HEK293 (cell line): ENCODE results near the gene CHST2.

Experiments used
- GLIS1 ChIP-seq: fragments of 450-650 bp; formaldehyde crosslinking; IDR thresholded peaks from 2 replicates; pipeline ENCODE4 v1.5.1; 2016; ENCODE audit warnings: missing biosample characterization, missing genetic modification characterization
- SP2 ChIP-seq: fragments of 450-650 bp; formaldehyde crosslinking; IDR thresholded peaks from 2 replicates; pipeline ENCODE4 v1.5.1; 2016; ENCODE audit warnings: missing biosample characterization, missing genetic modification characterization
- ZBTB8A ChIP-seq: fragments of 450-650 bp; formaldehyde crosslinking; IDR thresholded peaks from 2 replicates; pipeline ENCODE4 v1.5.1; 2016; ENCODE audit warnings: missing biosample characterization, missing genetic modification characterization
- ZNF10 ChIP-seq: fragments of 450-650 bp; formaldehyde crosslinking; IDR thresholded peaks from 2 replicates; pipeline ENCODE4 v1.5.1; 2017; ENCODE audit warnings: missing biosample characterization, missing genetic modification characterization
- ZNF140 ChIP-seq: fragments of 450-650 bp; formaldehyde crosslinking; IDR thresholded peaks from 2 replicates; pipeline ENCODE4 v1.5.1; 2016; ENCODE audit warnings: missing biosample characterization, missing genetic modification characterization
- ZNF19 ChIP-seq: fragments of 450-650 bp; formaldehyde crosslinking; IDR thresholded peaks from 2 replicates; pipeline ENCODE4; 2016; ENCODE audit warnings: missing biosample characterization, missing genetic modification characterization, low read depth
- ZNF2 ChIP-seq: fragments of 450-650 bp; formaldehyde crosslinking; IDR thresholded peaks from 2 replicates; pipeline ENCODE4 v1.5.1; 2016; ENCODE audit warnings: missing biosample characterization, missing genetic modification characterization
- ZNF274 ChIP-seq, 2 experiments: fragments of 200-500 bp in 1 of 2; fragments of 450-650 bp in 1 of 2; sonication (Bioruptor generic) in 1 of 2; formaldehyde crosslinking in 1 of 2; IDR thresholded peaks; 2 replicates each; pipeline versions ENCODE4 v1.5.1 to v1.6.1; 2014 to 2016; ENCODE audit warnings: borderline replicate concordance in 1 of 2, inconsistent platforms in 1 of 2, low read length in 1 of 2, missing biosample characterization in 1 of 2, missing genetic modification characterization in 1 of 2
- ZNF354C ChIP-seq: fragments of 450-650 bp; formaldehyde crosslinking; IDR thresholded peaks from 2 replicates; pipeline ENCODE4 v1.5.1; 2016; ENCODE audit warnings: missing biosample characterization, missing genetic modification characterization, low read depth, borderline replicate concordance
- ZNF37A ChIP-seq: fragments of 450-650 bp; IDR thresholded peaks from 2 replicates; pipeline ENCODE4 v1.5.1; 2018; ENCODE audit warnings: missing biosample characterization, missing genetic modification characterization
- ZNF416 ChIP-seq: fragments of 450-650 bp; formaldehyde crosslinking; IDR thresholded peaks from 2 replicates; pipeline ENCODE4 v1.5.1; 2016; ENCODE audit warnings: missing biosample characterization, missing genetic modification characterization
- ZNF658 ChIP-seq: fragments of 450-650 bp; formaldehyde crosslinking; IDR thresholded peaks from 2 replicates; pipeline ENCODE4; 2016; ENCODE audit warnings: missing biosample characterization, missing genetic modification characterization
- ZNF792 ChIP-seq: fragments of 450-650 bp; formaldehyde crosslinking; IDR thresholded peaks from 2 replicates; pipeline ENCODE4 v1.5.1; 2016; ENCODE audit warnings: missing biosample characterization, missing genetic modification characterization
- ZSCAN30 ChIP-seq: fragments of 450-650 bp; IDR thresholded peaks from 2 replicates; pipeline ENCODE4 v1.5.1; 2018; ENCODE audit warnings: missing biosample characterization, mild to moderate bottlenecking, missing genetic modification characterization, moderate library complexity
- TF ChIP-seq, protein P1 (sequence below): fragments of 450-650 bp; formaldehyde crosslinking; conservative IDR thresholded peaks from 2 replicates; pipeline ENCODE4 v1.5.1; 2016; ENCODE audit warnings: low read depth, missing biosample characterization, missing genetic modification characterization
- TF ChIP-seq, protein P2 (sequence below): fragments of 450-650 bp; IDR thresholded peaks from 2 replicates; pipeline ENCODE4 v1.5.1; 2018; ENCODE audit warnings: missing biosample characterization, mild to moderate bottlenecking, missing genetic modification characterization
- TF ChIP-seq, protein P3 (sequence below): fragments of 450-650 bp; formaldehyde crosslinking; IDR thresholded peaks from 2 replicates; pipeline ENCODE4 v1.5.1; 2016; ENCODE audit warnings: missing biosample characterization, missing genetic modification characterization
- TF ChIP-seq, protein P4 (sequence below): fragments of 450-650 bp; formaldehyde crosslinking; IDR thresholded peaks from 2 replicates; pipeline ENCODE4 v1.5.1; 2016; ENCODE audit warnings: missing biosample characterization, missing genetic modification characterization
- TF ChIP-seq, protein P5 (sequence below): fragments of 450-650 bp; formaldehyde crosslinking; IDR thresholded peaks from 2 replicates; pipeline ENCODE4 v1.5.1; 2016; ENCODE audit warnings: missing biosample characterization, missing genetic modification characterization, borderline replicate concordance
- TF ChIP-seq, protein P6 (sequence below): fragments of 450-650 bp; formaldehyde crosslinking; optimal IDR thresholded peaks from 2 replicates; pipeline ENCODE3; 2016; ENCODE audit warnings: missing biosample characterization, mild to moderate bottlenecking, missing genetic modification characterization
- TF ChIP-seq, protein P7 (sequence below): fragments of 450-650 bp; formaldehyde crosslinking; IDR thresholded peaks from 2 replicates; pipeline ENCODE4 v1.5.1; 2016; ENCODE audit warnings: missing biosample characterization, missing genetic modification characterization
- TF ChIP-seq, protein P8 (sequence below): fragments of 450-650 bp; formaldehyde crosslinking; IDR thresholded peaks from 2 replicates; pipeline ENCODE4 v1.5.1; 2017; ENCODE audit warnings: missing biosample characterization, missing genetic modification characterization

The CHST2 gene

DNA sequence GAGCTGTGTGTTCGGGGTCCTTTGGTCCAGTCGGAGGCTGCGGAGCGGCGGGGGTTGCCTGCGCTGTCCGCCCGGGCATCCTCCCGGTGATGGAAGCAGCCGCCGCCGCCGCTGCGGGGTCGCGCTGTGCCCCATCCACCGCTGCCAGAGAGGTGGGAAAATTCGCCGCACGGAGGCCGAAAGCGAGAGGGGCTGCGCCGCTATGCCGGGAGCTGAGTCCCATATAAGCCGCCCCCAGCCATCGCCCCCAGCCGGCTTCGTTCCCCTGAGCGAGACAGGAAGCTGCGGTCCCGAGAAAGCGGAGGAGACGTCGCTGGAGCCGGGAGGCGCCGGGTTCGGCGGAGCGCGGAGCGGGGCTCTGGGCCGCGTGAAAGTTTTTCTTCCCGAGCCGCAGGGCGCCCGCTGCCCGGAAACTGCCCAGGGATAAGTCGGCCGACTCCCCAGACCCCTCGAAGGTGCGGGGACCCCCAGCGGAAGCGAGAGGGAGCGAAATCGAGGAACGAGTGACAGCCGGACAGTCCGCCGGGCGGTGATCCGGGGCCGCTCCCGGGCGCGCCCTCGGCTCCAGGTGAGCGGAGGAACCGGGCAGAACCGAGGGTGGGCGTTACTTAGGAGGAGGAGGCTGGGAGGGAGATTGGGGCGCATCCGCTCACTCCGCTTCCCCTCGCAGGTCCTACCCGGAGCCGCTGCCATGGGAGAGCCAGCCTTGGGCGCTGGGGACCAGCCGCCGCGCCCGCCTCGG lies 574 bp downstream of the CHST2 start (continued):
- TF ChIP-seq, protein P1, sequence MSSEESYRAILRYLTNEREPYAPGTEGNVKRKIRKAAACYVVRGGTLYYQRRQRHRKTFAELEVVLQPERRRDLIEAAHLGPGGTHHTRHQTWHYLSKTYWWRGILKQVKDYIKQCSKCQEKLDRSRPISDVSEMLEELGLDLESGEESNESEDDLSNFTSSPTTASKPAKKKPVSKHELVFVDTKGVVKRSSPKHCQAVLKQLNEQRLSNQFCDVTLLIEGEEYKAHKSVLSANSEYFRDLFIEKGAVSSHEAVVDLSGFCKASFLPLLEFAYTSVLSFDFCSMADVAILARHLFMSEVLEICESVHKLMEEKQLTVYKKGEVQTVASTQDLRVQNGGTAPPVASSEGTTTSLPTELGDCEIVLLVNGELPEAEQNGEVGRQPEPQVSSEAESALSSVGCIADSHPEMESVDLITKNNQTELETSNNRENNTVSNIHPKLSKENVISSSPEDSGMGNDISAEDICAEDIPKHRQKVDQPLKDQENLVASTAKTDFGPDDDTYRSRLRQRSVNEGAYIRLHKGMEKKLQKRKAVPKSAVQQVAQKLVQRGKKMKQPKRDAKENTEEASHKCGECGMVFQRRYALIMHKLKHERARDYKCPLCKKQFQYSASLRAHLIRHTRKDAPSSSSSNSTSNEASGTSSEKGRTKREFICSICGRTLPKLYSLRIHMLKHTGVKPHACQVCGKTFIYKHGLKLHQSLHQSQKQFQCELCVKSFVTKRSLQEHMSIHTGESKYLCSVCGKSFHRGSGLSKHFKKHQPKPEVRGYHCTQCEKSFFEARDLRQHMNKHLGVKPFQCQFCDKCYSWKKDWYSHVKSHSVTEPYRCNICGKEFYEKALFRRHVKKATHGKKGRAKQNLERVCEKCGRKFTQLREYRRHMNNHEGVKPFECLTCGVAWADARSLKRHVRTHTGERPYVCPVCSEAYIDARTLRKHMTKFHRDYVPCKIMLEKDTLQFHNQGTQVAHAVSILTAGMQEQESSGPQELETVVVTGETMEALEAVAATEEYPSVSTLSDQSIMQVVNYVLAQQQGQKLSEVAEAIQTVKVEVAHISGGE, result peak; percentile 69
- TF ChIP-seq ZNF19 (no peak), ZNF658 (tag by site-specific recombination) (no peak), SP2 (tag by site-specific recombination) (peak; percentile 66), ZBTB8A (peak; percentile 58; the same call in 1 of the 2 replicates), ZNF10 (no peak), ZNF140 (no peak), ZNF354C (tag by site-specific recombination) (no peak), ZNF37A (no peak), ZSCAN30 (no peak), ZNF792 (tag by site-specific recombination) (no peak), GLIS1 (tag by site-specific recombination) (no peak), ZNF416 (tag by site-specific recombination) (no peak), ZNF274 (IDR thresholded peaks at IDR 0.05; ENCODE audit: low read length) (no peak), ZNF274 (tag by site-specific recombination; IDR thresholded peaks at IDR 0.05; ENCODE audit: borderline replicate concordance) (no peak), ZNF2 (tag by site-specific recombination) (no peak)
- TF ChIP-seq, protein P2, sequence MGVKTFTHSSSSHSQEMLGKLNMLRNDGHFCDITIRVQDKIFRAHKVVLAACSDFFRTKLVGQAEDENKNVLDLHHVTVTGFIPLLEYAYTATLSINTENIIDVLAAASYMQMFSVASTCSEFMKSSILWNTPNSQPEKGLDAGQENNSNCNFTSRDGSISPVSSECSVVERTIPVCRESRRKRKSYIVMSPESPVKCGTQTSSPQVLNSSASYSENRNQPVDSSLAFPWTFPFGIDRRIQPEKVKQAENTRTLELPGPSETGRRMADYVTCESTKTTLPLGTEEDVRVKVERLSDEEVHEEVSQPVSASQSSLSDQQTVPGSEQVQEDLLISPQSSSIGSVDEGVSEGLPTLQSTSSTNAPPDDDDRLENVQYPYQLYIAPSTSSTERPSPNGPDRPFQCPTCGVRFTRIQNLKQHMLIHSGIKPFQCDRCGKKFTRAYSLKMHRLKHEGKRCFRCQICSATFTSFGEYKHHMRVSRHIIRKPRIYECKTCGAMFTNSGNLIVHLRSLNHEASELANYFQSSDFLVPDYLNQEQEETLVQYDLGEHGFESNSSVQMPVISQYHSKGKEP (tag by site-specific recombination), result no peak
- TF ChIP-seq, protein P3, sequence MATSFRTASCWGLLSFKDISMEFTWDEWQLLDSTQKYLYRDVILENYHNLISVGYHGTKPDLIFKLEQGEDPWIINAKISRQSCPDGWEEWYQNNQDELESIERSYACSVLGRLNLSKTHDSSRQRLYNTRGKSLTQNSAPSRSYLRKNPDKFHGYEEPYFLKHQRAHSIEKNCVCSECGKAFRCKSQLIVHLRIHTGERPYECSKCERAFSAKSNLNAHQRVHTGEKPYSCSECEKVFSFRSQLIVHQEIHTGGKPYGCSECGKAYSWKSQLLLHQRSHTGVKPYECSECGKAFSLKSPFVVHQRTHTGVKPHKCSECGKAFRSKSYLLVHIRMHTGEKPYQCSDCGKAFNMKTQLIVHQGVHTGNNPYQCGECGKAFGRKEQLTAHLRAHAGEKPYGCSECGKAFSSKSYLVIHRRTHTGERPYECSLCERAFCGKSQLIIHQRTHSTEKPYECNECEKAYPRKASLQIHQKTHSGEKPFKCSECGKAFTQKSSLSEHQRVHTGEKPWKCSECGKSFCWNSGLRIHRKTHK (tag by site-specific recombination), result no peak
- TF ChIP-seq, protein P4, sequence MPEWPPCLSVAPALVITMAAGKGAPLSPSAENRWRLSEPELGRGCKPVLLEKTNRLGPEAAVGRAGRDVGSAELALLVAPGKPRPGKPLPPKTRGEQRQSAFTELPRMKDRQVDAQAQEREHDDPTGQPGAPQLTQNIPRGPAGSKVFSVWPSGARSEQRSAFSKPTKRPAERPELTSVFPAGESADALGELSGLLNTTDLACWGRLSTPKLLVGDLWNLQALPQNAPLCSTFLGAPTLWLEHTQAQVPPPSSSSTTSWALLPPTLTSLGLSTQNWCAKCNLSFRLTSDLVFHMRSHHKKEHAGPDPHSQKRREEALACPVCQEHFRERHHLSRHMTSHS, result no peak
- TF ChIP-seq, protein P5, sequence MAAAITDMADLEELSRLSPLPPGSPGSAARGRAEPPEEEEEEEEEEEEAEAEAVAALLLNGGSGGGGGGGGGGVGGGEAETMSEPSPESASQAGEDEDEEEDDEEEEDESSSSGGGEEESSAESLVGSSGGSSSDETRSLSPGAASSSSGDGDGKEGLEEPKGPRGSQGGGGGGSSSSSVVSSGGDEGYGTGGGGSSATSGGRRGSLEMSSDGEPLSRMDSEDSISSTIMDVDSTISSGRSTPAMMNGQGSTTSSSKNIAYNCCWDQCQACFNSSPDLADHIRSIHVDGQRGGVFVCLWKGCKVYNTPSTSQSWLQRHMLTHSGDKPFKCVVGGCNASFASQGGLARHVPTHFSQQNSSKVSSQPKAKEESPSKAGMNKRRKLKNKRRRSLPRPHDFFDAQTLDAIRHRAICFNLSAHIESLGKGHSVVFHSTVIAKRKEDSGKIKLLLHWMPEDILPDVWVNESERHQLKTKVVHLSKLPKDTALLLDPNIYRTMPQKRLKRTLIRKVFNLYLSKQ (tag by site-specific recombination), result no peak
- TF ChIP-seq, protein P6, sequence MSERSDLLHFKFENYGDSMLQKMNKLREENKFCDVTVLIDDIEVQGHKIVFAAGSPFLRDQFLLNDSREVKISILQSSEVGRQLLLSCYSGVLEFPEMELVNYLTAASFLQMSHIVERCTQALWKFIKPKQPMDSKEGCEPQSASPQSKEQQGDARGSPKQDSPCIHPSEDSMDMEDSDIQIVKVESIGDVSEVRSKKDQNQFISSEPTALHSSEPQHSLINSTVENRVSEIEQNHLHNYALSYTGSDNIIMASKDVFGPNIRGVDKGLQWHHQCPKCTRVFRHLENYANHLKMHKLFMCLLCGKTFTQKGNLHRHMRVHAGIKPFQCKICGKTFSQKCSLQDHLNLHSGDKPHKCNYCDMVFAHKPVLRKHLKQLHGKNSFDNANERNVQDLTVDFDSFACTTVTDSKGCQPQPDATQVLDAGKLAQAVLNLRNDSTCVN (tag by site-specific recombination), result peak; percentile 80
- TF ChIP-seq, protein P7, sequence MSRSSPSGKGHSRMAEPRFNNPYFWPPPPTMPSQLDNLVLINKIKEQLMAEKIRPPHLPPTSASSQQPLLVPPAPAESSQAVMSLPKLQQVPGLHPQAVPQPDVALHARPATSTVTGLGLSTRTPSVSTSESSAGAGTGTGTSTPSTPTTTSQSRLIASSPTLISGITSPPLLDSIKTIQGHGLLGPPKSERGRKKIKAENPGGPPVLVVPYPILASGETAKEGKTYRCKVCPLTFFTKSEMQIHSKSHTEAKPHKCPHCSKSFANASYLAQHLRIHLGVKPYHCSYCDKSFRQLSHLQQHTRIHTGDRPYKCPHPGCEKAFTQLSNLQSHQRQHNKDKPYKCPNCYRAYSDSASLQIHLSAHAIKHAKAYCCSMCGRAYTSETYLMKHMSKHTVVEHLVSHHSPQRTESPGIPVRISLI (tag by site-specific recombination), result no peak
- TF ChIP-seq, protein P8, sequence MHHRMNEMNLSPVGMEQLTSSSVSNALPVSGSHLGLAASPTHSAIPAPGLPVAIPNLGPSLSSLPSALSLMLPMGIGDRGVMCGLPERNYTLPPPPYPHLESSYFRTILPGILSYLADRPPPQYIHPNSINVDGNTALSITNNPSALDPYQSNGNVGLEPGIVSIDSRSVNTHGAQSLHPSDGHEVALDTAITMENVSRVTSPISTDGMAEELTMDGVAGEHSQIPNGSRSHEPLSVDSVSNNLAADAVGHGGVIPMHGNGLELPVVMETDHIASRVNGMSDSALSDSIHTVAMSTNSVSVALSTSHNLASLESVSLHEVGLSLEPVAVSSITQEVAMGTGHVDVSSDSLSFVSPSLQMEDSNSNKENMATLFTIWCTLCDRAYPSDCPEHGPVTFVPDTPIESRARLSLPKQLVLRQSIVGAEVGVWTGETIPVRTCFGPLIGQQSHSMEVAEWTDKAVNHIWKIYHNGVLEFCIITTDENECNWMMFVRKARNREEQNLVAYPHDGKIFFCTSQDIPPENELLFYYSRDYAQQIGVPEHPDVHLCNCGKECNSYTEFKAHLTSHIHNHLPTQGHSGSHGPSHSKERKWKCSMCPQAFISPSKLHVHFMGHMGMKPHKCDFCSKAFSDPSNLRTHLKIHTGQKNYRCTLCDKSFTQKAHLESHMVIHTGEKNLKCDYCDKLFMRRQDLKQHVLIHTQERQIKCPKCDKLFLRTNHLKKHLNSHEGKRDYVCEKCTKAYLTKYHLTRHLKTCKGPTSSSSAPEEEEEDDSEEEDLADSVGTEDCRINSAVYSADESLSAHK (tag by site-specific recombination), result no peak
